Hematopoietic multipotent progenitor cell treated with erythropoietin and hydrocortisone succinate and interleukin-3 and kit ligand, for 17 days (in vitro differentiated cells): ENCODE data around the gene NTM.
"Not testable (repeated sequence)": the region's sequence is repeated elsewhere in the genome, so short reads cannot be mapped to it uniquely, and the experiment has no call there.

ENCODE experiments used
- DNase-seq: peaks from one replicate; pipeline ENCODE4 v3.0.0-alpha.2; 2015; ENCODE audit warnings: low spot score

The NTM gene

DNA sequence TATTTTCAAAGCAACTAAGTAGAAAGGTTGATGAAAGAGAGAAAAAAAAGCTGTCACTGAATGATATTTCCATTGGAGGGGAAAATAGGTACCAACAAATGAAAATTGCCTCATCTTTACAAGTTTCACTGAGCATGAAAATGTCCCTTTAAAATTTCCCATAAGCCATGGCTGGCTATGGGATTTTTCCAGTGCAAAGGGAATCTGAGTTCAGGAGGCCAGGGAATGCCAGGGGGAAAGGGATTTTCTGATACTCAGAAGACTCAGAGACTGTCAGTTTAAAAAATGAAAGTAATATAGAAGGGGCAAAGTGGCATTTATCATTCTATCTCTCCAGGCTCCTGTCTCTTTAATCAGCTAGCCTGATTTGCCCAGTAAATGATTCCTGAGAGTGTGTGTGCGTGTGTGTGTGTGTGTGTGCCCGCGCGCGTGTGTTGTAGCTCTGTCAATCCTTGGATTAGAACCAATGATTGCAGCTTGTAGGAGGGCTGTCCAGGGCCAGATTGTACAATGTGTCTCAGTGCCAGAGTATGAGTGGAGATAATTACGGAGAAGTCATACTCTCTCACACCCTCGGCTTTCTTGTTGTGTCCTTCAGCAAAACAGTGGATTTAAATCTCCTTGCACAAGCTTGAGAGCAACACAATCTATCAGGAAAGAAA is at the start of gene NTM:
NTM (plus strand) TSS at position 526 of the 662 bp plus-strand sequence.
- no peak for DNase-seq

DNA sequence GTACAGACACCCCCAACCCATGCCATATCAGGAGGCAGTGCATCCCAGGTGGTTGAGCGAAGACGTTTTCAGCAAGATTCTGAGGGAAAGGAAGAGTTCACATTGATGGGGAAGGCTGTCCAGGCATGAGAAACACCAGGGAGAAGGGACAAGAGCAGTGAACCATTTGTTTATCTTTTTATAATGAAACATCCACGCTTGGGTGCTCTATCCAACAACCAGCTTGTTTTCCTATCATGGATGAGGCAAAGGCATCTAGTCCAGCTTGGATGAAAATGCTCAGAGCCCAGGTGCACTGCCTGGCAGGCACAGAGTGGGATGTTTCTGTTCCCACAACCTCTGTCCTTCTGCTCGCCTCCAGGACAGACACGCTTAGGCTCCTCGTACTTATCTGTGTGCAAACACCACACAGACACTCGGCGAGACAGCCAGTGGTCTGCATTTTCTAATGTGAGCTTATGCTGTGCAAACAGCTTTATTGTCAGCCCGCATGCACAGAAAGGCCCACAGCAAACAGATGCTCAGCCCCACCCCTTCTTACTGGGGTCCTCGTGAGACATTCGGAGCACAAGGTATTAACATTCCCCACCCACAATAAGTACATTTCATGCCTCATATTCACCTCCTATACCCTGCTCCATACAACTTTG is 45.4 kb upstream of the NTM start:
- no peak for DNase-seq

DNA sequence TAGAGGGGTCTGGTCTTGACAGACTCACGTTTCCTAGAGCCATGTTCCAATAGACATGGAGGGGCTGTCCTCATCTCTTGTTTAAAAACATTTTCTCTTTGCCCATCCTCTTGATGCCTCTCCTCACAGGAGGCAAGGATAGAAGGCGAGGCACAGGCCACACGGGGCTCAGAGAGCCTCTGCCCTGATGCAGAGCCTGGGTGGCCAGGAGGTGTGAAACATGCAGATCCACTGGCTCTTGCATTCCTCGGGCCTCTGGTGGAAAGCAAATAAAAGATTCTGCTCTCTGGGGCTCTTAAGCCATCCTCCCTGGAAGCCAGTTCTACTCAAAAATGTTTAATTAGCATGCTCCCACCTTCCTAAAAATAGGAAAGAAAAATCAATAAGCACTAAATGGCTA is 43.6 kb upstream of the NTM start:
- DNase-seq: no peak

DNA sequence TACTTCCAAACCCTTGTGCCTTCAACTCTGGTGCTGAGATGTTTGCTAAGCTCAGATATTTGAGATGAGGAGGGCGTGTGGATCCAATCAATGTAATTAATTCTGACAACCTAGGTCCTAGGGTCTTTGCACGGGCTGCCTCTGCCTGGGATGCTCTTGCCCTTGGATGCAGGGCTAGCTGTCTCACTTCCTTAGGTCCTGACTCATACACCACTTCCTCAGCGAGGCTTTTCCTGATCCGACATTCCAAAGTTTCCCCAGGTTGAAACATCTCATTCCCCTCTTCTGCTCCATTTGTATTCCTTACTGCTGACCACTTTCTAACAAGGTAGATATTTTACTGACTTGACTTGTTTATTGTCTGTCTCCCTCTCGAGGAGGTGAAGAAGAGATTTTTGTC is 43.0 kb upstream of the NTM start:
- DNase-seq: no peak

DNA sequence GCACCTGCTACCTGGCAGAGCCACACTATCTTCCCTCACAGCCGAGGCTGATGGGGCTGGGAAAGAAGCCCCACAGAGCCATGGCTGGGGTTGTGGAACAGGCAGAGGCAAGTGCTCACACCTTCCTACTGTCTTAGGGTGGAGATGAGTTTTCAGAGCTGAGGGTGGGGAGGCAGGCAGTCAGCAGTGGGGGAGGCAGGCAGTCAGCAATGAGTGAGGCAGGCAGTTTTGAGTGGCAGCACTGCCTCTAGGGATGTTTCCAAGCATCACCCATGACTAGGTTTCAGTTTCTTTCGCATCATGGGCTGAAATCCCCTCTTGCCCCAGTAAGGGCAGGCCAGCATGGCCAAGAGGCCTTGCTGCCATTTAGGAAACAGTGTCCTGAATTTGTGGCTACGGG is 41.6 kb upstream of the NTM start:
- DNase-seq: no peak

DNA sequence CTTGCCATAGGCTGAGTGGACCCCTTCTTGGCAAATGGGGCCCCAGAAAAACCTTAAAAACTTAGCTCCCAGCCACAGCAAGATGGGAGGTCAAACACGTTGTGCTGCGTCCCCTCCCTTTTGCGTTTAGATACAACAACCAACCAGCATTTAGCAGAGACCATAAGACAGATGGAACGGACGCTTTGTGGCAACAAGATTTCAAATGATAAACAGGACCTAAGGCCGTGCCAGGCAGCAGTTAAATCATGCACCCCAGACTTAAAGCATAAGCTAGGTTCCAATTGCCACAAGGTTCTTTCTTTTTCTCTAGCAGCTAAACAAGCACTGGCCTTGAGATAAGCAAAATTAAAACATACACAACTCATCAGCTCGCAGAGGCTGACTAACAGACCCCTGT is 39.4 kb upstream of the NTM start:
- no peak for DNase-seq

DNA sequence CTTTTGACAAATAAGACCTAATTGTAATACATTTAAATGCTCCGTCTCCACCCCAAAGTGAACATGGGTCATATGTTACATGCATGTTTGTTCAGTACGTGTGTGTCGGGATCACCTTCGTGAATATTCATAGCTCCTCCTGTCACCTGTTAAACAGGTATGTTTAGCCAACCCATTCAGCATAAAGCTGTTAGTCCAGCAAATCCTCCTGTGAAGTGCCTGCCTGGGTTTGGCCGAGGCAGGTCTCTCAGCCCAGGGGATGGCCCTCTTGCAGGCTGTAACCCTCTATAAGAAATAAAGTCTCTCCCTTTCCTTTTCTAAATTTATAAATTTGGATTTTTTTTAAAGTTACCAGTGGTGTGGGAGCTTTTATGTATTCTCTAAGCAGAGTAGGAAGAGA is 38.9 kb upstream of the NTM start:
- no peak for DNase-seq

DNA sequence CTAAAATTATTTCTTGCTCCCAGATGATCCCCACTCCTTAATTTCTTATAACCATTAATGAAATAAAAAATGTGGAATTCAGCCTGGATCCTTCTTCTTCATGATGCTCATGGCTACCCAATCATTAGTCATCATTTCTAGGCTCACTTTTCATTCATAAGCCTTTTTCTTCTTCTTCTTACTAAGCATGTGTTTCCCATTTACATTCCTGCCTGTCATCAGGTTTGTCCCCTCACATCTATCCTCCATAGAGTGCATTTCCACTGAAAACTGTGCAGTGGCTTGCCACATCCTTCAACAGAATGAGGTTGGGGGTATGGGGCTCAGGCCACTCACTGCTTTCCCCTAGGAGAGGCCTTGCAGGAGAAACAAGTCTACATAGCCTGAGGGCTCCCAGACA is 35.8 kb upstream of the NTM start:
- no peak for DNase-seq

DNA sequence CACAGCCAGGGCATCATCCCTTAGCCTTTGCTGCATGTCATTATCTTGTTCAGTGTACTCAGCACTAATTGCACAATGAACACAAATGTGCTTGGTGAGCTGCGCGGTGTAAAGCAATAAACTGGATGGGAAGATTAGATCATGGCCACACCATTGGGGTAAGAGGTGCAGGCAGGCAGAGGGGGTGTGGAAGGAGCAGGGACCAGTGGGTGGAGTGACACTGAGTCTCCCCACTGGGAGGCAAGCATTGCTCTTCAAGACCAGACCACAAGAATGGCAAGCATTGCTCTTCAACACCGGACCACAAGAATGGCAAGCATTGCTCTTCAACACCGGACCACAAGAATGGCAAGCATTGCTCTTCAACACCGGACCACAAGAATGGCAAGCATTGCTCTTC is 28.5 kb upstream of the NTM start:
- not testable (repeated sequence) for DNase-seq

DNA sequence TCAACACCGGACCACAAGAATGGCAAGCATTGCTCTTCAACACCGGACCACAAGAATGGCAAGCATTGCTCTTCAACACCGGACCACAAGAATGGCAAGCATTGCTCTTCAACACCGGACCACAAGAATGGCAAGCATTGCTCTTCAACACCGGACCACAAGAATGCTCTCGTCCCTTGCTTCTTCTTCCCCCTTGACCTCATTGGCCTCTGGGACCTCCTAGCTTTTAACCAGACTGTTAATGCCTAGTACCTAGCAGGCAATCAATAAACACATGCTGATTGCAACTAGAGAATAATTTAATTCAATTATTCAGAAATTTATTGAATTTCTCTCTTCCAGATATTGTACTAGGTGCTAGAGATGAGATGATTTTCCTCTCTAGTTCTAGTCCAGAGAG is 28.0 kb upstream of the NTM start:
- not testable (repeated sequence) for DNase-seq

DNA sequence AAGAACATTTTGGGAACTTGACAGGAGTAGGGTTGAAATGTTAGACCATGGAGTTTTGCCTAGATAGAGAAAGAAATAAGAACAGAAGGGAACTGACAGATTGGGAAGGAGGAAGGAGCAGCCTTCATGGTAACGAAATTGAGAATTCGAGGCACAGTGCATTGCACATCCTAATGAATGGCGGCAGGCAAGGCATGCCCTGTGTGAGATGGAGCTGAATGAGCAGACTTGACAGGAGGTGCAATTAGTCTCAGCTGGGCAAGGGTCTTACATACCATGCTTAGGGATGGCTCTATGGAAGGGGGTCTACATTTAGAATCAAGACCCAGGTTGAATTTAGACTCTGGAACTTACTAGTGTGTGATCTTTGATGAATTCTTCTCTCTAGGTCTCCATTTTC is 25.0 kb upstream of the NTM start:
- DNase-seq: no peak

DNA sequence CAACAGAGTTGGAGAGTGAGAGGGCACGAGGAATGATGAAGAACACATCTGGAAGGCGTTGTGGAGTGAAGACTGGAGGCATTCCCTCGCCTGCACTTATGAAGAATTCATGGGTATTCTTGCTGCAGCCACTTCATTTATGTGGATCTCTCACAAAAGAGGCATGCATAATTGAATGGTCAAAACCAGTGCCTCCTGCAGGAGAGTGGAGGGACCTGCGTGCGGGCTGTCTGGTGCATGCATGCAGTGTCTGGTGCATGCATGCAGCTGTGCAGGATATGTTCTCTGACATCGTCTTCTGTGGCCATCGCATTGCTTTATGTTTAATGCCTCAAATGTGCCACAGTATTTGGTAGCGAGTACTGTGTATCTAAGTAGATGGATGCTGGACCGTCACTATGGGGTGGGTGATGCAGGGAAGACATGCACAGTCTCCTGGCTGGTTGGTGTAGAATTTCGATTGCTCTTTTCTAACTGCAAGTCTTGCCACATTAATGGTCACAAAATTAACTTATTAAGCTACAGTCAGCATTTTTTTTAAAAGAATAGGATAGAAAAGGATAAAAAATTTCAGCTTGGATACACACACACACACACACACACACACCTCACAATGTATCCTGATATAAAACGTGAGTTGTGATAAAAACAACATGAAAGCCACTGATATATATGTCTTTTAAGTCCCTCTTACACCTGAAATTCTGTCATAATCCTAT is 20.9 kb upstream of the NTM start:
- no peak for DNase-seq

DNA sequence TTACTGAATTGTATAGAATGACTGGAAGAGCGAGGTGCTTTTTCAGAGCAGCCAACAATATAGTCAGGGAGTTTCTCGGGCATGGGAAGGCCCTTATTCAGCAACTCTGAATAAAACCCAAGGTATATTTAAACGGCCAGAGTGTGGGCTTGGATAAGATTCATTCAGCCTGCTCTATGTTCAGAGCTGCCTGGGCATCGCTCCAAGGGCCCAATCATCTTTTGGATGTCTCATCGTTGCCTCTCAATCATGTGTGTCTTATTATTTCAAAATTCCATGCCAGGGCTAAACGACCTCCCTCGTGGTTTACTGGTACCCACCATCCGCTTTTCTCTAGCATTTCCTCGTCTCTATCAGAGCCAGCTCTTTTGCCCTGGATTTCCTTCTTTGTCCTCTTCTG is 19.5 kb upstream of the NTM start:
- DNase-seq: no peak

DNA sequence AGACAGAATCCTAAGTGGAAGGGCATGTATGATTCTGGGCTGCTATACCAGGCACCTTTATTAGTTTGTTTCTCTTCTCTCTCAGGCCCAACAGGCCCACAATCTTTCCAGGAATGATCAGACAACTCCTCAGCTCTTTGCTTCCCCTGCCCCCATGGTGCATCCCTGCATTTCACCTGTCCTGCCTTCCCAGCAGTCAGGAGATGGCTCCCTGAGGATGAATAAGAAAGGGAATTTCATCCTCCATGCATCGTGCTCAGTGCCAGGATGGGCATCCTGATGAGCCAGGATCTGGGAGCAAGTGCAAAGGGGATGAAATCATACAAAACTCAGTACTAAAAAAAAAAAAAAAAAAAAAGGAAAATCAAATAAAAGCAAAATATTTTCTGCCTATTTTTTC is 18.6 kb upstream of the NTM start:
- DNase-seq: no peak

DNA sequence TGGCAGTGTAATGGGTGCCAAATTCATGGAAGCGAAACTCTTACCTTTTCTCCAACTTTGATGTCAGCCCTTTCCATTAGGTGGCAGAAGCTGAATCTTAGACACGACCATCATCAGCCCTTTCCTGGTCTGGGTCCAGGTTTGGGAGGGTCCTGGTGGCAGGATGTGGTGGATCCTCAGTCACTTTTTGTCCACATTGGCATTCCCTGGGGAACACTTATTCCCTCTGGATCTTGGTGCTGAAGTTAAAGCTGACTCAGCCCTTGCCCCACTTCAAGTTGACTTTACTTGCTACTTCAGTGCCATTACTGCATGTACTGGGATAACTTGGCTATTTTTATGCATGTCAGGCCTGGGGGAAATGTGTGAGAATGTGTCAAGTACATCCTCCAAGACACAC is 16.6 kb upstream of the NTM start:
- no peak for DNase-seq

DNA sequence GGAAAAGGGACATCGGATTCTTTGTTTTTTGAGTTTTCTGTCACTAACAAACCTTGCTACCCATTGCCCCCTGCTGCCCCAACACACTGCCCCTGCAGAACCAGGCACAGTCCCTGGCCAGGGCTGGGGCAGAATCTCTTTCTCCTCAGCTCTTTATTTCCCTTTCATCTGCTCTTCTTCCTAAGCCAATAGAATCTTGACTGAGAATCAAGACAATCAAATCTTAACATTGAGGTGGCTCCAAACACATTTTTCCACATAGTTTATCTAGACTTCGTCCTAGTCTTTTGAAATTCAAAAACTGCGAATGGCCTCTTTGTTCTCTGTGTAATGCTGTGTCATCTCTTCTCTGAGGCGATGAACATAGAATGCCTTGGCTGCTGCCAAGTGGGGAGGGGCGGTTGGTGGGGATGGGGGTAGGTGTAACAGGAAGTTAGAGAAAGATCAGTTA is 16.1 kb upstream of the NTM start:
- DNase-seq: no peak

DNA sequence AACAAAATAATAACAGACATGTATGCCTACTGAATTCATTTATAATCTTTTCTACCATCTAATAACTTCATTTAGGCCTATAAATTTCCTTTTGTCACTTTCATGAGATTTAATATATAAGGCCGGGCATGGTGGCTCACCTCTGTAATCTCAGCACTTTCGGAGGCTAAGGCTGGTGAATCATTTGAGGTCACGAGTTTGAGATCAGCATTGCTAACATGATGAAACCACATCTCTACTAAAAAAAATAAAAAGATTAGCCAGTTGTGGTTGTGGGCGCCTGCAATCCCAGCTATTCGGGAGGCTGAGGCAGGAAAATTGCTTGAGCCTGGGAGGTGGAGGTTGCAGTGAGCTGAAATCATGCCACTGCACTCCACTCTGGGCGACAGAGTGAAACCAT is 14.2 kb upstream of the NTM start:
- DNase-seq: no peak

DNA sequence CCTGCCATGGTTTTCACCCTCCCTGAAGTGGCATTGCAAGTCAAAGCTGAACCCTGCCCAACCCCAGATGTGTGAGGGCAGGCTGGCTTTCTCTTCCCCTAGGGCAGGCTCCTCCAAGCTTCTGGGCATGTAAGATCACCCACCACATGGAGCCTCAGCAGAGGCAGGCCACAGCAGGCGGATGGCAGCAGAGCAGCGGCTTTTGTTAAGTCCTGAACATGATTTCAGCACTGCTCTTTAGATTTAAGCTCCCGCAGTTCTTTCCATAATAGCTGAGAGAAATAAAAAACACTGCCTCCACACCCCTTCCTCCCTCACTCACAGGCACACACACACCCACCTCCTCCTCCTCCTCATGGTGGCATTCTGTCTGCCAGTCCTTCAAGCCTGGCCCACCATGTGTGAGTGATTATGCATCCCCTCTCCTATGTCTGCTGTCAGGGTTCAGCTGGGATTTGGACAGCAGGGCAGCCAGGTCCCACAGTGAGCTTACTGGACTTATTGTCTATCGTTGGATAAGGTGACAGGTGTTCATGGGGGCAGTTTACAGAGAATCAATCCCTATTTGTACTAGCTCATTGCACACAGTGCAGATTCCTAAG is 5.0 kb upstream of the NTM start:
- DNase-seq: no peak

DNA sequence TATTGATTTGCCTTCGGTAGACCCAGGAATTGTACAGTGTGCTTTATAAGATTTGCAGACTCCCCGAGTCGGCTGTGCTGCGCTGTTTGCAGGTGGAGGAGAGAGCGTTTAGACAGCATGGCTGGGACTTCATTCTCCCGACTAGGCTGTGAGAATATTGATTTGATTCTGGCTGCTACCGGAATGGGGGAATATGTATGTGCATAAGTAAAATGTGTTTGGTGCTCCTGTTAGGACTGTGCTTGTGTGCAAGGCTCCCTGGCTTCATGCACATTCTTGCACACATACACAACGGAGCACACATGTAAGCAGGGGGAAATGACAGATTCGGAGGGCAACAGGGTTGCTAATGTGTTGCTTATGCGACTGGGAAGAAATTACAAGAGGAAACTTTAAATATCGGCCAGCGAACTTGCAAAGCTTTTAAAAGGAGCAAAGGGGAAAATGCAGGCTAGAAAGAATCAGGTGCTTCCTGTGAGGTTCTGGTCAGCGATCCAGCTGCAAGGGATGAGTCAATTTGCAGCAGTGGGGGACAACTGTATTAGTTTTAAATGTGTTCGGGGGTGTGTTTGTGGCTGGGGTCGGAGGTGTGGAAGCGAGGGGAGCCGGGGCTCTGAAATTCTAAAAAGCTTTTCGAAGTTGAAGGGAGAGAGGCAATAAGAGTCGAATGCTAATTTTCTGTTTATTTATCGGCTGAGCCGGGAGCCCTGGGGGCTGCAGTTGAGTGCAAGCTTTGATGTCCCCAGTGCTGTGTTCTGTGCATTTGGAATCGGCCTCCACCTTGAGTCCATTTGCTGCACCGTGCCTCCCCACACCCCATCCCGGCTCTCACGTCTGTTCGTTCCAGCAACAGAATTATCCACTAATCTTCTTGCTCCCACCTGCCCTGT is 731 bp downstream of the NTM start:
- no peak for DNase-seq

DNA sequence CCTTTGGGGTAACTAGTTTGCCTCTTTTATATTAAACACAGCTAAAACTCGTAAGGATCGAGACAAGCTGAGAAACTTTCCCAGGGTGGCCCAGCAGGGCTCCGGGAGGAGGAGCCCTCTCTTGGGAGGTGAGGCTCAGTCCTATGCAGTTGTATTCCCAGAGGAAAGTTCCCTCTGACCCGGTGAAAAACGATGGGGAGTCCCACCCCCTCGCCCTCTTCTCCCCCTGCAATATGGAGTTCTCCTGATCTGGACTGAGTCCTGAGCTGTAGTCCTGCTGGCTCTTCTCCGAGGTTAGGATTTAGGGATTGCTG is 1.3 kb downstream of the NTM start:
- DNase-seq: no peak

DNA sequence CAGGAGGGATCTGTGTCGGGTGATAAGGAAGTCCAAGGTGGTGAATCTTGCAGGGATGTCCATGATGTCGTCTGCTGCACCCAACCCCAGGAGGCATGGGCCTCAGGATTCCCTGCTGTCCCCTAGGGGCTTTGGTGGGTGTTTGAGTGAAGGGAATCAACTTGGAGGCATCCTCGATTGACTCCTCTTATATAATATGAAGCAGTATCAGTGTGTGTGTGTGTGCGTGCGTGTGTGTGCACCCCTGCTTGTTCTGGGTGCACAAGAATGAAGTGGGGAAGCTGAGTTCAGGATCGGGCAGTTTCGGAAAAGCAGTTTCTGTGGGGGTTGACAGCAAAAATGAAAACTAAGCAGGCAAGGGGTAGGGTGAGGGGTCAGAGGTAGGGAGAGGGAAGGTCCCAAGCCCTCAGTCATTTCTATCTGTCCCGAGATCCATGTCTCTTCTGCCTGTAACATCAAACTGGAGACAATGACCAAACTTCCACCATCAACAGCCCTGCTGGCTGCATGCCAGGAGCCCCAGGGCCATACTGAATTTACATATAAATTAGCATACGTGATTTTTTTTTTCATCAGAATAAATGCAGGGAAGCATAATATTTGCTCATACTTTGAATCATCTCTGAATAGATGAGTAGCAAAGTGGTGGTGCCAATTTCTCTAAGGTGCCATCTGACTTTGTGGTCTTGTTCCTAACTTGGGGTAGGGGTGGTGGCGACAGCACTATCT is 2.0 kb downstream of the NTM start:
- DNase-seq: no peak
